Smooth muscle cell (in vitro differentiated cells): Measurements from ENCODE around the gene PRKAA1. TPM values are rescaled to one million over a fixed set of nuclear protein-coding genes. Genes with fewer than 3 reads are reported as not detected.

Experiments used
- DNase-seq: peaks from one replicate; lab custom pipeline; 2025; ENCODE audit not compliant: unreplicated experiment; lab: John Stamatoyannopoulos, UW
- H2AFZ ChIP-seq: fragments of 200-600 bp; sonication (generic); 2 replicates; pipeline ENCODE4 v1.6.0; 2016; ENCODE audit warnings: antibody characterized with exemption, low read depth, mild to moderate bottlenecking
- H3F3A ChIP-seq: fragments of 200-600 bp; sonication (generic); 2 replicates; pipeline ENCODE4 v1.6.0; 2017; ENCODE audit warnings: antibody characterized with exemption, low read depth
- H3K27ac ChIP-seq: fragments of 200-600 bp; sonication (generic); 2 replicates; pipeline ENCODE4 v1.5.1; 2016; ENCODE audit warnings: low read depth, mild to moderate bottlenecking
- H3K27me3 ChIP-seq: fragments of 200-600 bp; sonication (generic); 2 replicates; pipeline ENCODE4 v1.6.1; 2016; ENCODE audit warnings: low read depth, mild to moderate bottlenecking
- H3K36me3 ChIP-seq: fragments of 200-600 bp; sonication (generic); 2 replicates; pipeline ENCODE4 v1.5.1; 2016; ENCODE audit warnings: low read depth
- H3K4me1 ChIP-seq: fragments of 200-600 bp; sonication (generic); 2 replicates; pipeline ENCODE4 v1.5.1; 2016; ENCODE audit warnings: low read depth
- H3K4me2 ChIP-seq: fragments of 200-600 bp; sonication (generic); 2 replicates; pipeline ENCODE4 v1.6.0; 2016; ENCODE audit warnings: mild to moderate bottlenecking
- H3K4me3 ChIP-seq: fragments of 200-600 bp; sonication (generic); 2 replicates; pipeline ENCODE4 v1.5.1; 2016; ENCODE audit warnings: mild to moderate bottlenecking
- H3K79me2 ChIP-seq: fragments of 200-600 bp; sonication (generic); 2 replicates; pipeline ENCODE4 v1.6.0; 2016; ENCODE audit warnings: low read depth, mild to moderate bottlenecking
- H3K9ac ChIP-seq: fragments of 200-600 bp; sonication (generic); 2 replicates; pipeline ENCODE4 v1.6.0; 2016; ENCODE audit warnings: low read depth
- H3K9me3 ChIP-seq: fragments of 200-600 bp; sonication (generic); replicated peaks from 2 replicates; pipeline ENCODE4 v1.5.1; 2016; ENCODE audit warnings: low read depth
- H4K20me1 ChIP-seq: fragments of 200-600 bp; sonication (generic); 2 replicates; pipeline ENCODE4 v1.6.0; 2016; ENCODE audit warnings: low read depth
- WGBS: methylation state at CpG from one replicate; pipeline ENCODE4 v1.1.7; 2016; ENCODE audit warnings: low lambda C conversion rate; 5-methylcytosine and 5-hydroxymethylcytosine counted together
- polyA plus RNA-seq: library from polyadenylated mRNA; unstranded; fragments of >200 nt; fragmentation: Nextera tagmentation; extraction: Ambion mirVana; gene quantifications from 2 replicates; pipeline ENCODE4 v1.2.1, GENCODE V29; 2016
- total RNA-seq: library from RNA; depleted of rRNA; stranded (reverse); fragments of >200 nt; gene quantifications from 2 replicates; pipeline ENCODE4 v1.2.3, GENCODE V29; 2014
- TF ChIP-seq, protein P1 (sequence below): fragments of 200-600 bp; sonication (generic); IDR thresholded peaks from 2 replicates; pipeline ENCODE4 v1.5.1; 2017; ENCODE audit warnings: borderline replicate concordance, mild to moderate bottlenecking, antibody characterized with exemption; ENCODE audit not compliant: insufficient read depth, poor library complexity, severe bottlenecking

Gene PRKAA1
- total and polyA plus RNA-seq, 2 experiments from 2014 or later: 18.6 to 50.1 TPM

DNA sequence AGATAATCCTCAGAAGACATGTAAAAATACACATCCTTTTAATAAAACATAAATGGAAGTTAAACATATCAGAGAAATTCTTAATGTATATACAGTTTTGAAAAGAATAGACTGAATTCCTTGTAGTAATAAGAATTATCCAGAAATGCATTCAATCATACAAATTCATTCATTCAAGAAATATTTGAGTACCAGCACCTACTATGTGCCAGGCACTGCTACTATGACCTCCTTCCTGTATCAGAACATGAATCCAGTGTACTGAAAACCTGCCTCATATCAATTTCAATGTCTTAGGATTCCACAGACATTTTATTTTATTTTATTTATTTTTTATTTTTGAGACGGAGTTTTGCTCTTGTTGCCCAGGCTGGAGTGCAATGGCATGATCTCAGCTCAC lies 13.3 kb downstream of the PRKAA1 start:
- H3K27me3 ChIP-seq: no peaks in the 10 kb centered on the region
- H3K27ac ChIP-seq: no peak overlapping the region
- TF ChIP-seq, protein P1, sequence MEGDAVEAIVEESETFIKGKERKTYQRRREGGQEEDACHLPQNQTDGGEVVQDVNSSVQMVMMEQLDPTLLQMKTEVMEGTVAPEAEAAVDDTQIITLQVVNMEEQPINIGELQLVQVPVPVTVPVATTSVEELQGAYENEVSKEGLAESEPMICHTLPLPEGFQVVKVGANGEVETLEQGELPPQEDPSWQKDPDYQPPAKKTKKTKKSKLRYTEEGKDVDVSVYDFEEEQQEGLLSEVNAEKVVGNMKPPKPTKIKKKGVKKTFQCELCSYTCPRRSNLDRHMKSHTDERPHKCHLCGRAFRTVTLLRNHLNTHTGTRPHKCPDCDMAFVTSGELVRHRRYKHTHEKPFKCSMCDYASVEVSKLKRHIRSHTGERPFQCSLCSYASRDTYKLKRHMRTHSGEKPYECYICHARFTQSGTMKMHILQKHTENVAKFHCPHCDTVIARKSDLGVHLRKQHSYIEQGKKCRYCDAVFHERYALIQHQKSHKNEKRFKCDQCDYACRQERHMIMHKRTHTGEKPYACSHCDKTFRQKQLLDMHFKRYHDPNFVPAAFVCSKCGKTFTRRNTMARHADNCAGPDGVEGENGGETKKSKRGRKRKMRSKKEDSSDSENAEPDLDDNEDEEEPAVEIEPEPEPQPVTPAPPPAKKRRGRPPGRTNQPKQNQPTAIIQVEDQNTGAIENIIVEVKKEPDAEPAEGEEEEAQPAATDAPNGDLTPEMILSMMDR: no peak
- no peak for DNase-seq
- H4K20me1 ChIP-seq: peaks cover 97% of the 10 kb centered on the region
- no peaks in the 10 kb centered on the region for H3K9me3 ChIP-seq
- H3K9ac ChIP-seq: no peak overlapping the region
- WGBS: 100% methylated on average over 1 of the region's 1 CpG
- H3K79me2 ChIP-seq: peaks cover 100% of the 10 kb centered on the region
- no peak overlapping the region for H3K4me3 ChIP-seq
- no peak overlapping the region for H3K4me2 ChIP-seq
- no peaks in the 10 kb centered on the region for H3K4me1 ChIP-seq
- H3K36me3 ChIP-seq: peaks cover 6% of the 10 kb centered on the region
- no peak overlapping the region for H2AFZ ChIP-seq
- no peaks in the 10 kb centered on the region for H3F3A ChIP-seq

DNA sequence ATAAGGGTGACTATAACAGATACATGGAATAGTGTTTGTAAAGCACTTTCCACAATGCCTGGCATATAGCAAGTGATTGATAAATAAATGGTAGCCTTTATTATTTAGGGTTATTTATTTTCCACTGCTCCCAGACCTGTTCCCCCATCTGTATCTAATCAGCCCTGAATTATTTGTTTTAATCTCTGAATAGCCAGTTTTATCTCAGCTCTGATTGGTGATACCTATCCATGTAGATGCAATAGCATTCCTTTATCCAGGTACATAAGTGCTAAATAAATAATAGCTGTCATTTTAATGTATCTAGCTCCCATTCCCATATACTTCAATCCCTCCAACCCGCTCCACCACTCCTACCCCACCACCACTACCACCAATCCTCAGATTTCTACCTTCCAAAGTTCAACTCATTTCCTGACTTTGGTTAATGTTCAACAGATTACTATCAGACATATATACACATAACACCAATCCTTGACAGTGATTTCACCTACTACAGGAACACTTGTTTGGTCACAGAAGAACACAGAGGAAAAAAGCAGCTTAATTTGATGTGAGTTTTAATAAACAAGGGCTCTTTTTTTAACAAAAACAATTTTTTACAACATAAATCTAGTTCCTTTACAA lies 14.0 kb downstream of the PRKAA1 start:
- no peak for DNase-seq
- Histone ChIP-seq H3F3A (no peaks in the 10 kb centered on the region), H3K4me3 (no peak overlapping the region), H3K9me3 (no peaks in the 10 kb centered on the region), H2AFZ (no peak overlapping the region), H3K27me3 (no peaks in the 10 kb centered on the region), H4K20me1 (peaks cover 98% of the 10 kb centered on the region), H3K36me3 (peaks cover 6% of the 10 kb centered on the region), H3K27ac (no peak overlapping the region), H3K4me2 (no peak overlapping the region), H3K9ac (no peak overlapping the region), H3K79me2 (peaks cover 100% of the 10 kb centered on the region), H3K4me1 (no peaks in the 10 kb centered on the region)
- 100% methylated on average over 1 of the region's 1 CpG for WGBS
- TF ChIP-seq, protein P1: no peak

DNA sequence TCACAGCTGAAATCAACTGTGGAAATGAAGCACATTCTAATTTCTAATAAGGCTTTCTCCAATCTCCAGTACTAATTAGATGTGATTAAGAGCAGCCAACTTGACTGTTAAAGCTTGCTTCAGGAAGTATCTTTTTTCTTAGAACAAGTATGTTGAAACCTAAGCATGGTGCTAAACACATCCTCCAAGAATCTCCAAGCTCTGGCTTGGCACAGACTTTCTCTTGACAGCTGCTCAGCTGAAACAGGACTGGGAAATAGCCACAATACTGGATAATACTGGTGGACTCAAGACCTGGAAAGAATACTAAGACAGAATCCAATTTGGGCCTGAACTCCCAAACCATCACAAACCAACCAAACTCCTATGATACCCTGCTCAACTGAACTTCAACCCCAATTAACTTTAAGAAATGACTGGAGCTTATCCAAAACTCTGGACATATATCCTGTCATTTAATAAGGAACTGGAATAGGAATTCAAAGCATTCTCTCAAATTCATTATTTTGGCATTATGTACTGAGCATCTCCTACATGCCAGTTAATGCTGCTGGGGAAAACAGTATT lies 16.2 kb downstream of the PRKAA1 start:
- no peaks in the 10 kb centered on the region for H3K9me3 ChIP-seq
- H3K4me3 ChIP-seq: no peak overlapping the region
- H3K4me2 ChIP-seq: no peak overlapping the region
- DNase-seq: no peak
- H3F3A ChIP-seq: no peaks in the 10 kb centered on the region
- H3K4me1 ChIP-seq: no peaks in the 10 kb centered on the region
- H3K36me3 ChIP-seq: no peaks in the 10 kb centered on the region
- no peak overlapping the region for H3K27ac ChIP-seq
- H2AFZ ChIP-seq: no peak overlapping the region
- peaks cover 97% of the 10 kb centered on the region for H4K20me1 ChIP-seq
- TF ChIP-seq, protein P1: no peak
- H3K79me2 ChIP-seq: peaks cover 98% of the 10 kb centered on the region
- H3K27me3 ChIP-seq: no peaks in the 10 kb centered on the region
- no peak overlapping the region for H3K9ac ChIP-seq

DNA sequence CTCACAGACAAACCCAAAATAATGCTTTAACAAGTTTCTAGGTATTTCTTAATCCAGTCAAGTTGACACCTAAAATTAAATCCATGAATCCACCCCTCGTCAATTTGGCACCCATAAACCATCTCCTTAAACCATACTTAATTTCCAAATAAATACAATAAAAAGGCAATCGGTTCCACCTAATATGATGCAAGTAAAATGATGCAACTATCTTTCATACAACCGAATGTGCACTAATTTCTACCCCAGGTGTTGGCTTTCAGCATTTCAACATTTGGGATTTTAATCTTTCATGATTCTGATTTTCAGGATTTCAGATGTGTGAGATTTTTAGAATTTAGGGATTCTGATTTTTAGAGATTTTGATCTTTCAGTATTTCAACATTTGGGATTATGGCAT lies 17.3 kb downstream of the PRKAA1 start:
- H3K4me3 ChIP-seq: no peak overlapping the region
- TF ChIP-seq, protein P1: no peak
- no peaks in the 10 kb centered on the region for H3F3A ChIP-seq
- H3K9ac ChIP-seq: no peak overlapping the region
- H3K4me1 ChIP-seq: no peaks in the 10 kb centered on the region
- H3K9me3 ChIP-seq: no peaks in the 10 kb centered on the region
- 96% methylated on average over 3 of the region's 3 CpGs for WGBS
- no peaks in the 10 kb centered on the region for H3K36me3 ChIP-seq
- H3K4me2 ChIP-seq: no peak overlapping the region
- H2AFZ ChIP-seq: no peak overlapping the region
- DNase-seq: no peak
- H3K27ac ChIP-seq: no peak overlapping the region
- peaks cover 88% of the 10 kb centered on the region for H3K79me2 ChIP-seq
- H4K20me1 ChIP-seq: peaks cover 95% of the 10 kb centered on the region
- no peaks in the 10 kb centered on the region for H3K27me3 ChIP-seq
